Natural killer cell treated with Interleukin-12 subunit alpha and Interleukin-12 subunit beta and Interleukin-15 and Interleukin-18, amount 100 ng/mL, for 72 hours (primary cell): ENCODE data around the gene TERB1. TPM values are rescaled to one million over a fixed set of nuclear protein-coding genes. Genes with fewer than 3 reads are reported as not detected.

Experiments used
- ATAC-seq, 2 donors: fragments of 150-1000 bp; cut with Tn5 transposase in 1 of 2; sonication (Bioruptor Pico), chemical (Tn5 transposase) in 1 of 2; 2 replicates each; pipeline ENCODE4 v1.10.0; 2021
- DNase-seq: peaks from one replicate; pipeline ENCODE4 v3.0.0; 2022; ENCODE audit warnings: low spot score
- H3K27ac Mint-ChIP-seq, 2 donors: 1 replicate in 1 of 2; 2 replicates in 1 of 2; pipeline ENCODE4 v1.8.0; 2022; ENCODE audit warnings: mixed read lengths in 2 of 2, mild to moderate bottlenecking in 1 of 2, moderate library complexity in 1 of 2
- H3K27me3 Mint-ChIP-seq, 2 donors: 1 replicate in 1 of 2; 2 replicates in 1 of 2; pipeline ENCODE4 v1.8.0; 2022; ENCODE audit warnings: mixed read lengths in 2 of 2
- H3K36me3 Mint-ChIP-seq: one replicate; pipeline ENCODE4 v1.8.0; 2022; ENCODE audit warnings: mixed read lengths
- H3K4me1 Mint-ChIP-seq, 2 donors: 1 replicate in 1 of 2; 2 replicates in 1 of 2; pipeline ENCODE4 v1.8.0; 2022; ENCODE audit warnings: low read depth in 2 of 2, mixed read lengths in 2 of 2, mild to moderate bottlenecking in 1 of 2
- H3K4me3 Mint-ChIP-seq: one replicate; pipeline ENCODE4 v1.8.0; 2022; ENCODE audit warnings: mixed read lengths
- H3K9me3 Mint-ChIP-seq: 2 replicates; pipeline ENCODE4 v1.8.0; 2022; ENCODE audit warnings: mixed read lengths
- total RNA-seq, 2 donors: library from RNA; stranded (reverse); gene quantifications; one replicate each; pipeline ENCODE4 v1.2.3, GENCODE V29; 2022

Gene TERB1
- total RNA-seq, 2 donors from 2014 or later = 0.38 to 0.64 TPM

DNA sequence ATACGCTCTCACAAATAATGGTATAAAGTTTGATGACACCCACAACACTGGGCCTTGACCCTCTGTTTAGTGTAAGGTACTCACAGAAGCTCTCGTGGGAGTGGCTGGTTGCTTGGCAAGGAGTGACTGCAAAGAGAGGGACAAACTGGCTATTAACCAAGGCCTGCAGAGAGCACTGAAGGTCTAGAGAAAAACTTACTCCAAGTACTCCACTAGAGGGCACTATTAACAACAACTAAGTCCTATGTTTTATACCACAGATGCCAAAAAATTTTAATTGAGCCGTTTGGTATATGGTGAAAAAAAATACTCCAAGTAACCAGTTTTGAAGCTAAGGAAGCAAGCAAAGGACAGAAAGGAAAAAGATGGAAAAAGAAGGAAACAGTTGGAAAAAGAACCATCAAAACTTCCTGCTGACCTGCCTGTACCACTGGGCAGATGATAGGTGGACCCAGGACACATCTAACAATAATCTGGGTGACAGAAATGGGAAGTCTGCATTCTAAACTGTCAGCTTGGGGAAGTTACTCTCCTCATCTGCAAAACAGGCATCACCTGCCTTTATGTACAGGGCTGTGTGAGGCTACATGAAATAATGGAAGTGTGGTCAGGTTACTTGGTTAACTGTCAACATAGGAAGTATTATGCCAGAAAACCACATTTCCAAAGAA is 73.1 kb downstream of the TERB1 start:
- DNase-seq = no peak
- Mint-ChIP-seq H3K27ac (no peak overlapping the region), H3K36me3 (peaks cover 32% of the 10 kb centered on the region), H3K9me3 (no peaks in the 10 kb centered on the region), H3K27me3 (no peaks in the 10 kb centered on the region), H3K4me3 (no peak overlapping the region), H3K4me1 (peaks cover 10 to 11% of the 10 kb centered on the region in 2 donors)
- ATAC-seq = peak; percentile 59 to 60

DNA sequence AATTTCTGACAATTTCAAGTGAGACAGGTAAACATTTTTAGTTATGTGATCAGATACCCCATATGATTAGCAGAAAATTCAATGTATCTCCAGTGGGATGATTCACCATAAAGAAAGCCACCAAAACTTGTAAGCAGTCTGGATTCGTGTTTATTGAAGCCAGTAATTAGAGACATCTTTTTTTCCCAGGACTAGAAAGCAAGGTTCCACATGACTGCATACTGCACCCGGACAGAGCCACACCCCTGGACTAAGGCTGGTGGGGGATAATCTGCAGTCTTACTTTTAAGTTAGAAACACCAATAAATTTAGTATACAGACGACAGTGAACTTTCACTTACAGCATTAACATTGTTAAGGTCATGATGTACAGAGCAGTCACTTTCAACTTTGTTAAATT is 80.6 kb downstream of the TERB1 start:
- Mint-ChIP-seq H3K27me3 (no peaks in the 10 kb centered on the region), H3K4me3 (no peak overlapping the region), H3K4me1 (peaks cover 0 to 7% of the 10 kb centered on the region in 2 donors), H3K36me3 (peaks cover 14% of the 10 kb centered on the region), H3K27ac (no peak overlapping the region), H3K9me3 (no peaks in the 10 kb centered on the region)
- no peak for ATAC-seq
- DNase-seq = no peak

DNA sequence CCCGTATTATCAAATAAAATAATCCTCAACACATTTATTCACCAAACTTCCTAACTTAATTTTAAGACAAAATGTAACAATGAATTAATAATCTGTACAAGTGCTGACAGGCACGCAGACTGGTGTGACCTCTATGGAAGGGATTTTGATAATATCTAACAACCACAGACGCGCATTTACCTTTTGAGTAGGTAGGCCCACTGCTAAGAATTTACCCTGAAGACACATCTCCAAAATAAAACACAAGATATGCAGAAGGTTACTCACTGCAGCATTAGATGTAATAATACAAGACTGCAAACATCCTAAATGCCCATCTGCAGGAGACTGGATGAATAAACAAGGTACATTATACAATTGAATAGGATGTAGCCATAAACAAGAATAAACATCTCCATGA is 82.1 kb downstream of the TERB1 start:
- Mint-ChIP-seq H3K27ac (no peak overlapping the region), H3K4me3 (no peak overlapping the region), H3K4me1 (peaks cover 0 to 7% of the 10 kb centered on the region in 2 donors), H3K36me3 (peaks cover 10% of the 10 kb centered on the region), H3K27me3 (no peaks in the 10 kb centered on the region), H3K9me3 (no peaks in the 10 kb centered on the region)
- no peak for ATAC-seq
- DNase-seq = no peak

DNA sequence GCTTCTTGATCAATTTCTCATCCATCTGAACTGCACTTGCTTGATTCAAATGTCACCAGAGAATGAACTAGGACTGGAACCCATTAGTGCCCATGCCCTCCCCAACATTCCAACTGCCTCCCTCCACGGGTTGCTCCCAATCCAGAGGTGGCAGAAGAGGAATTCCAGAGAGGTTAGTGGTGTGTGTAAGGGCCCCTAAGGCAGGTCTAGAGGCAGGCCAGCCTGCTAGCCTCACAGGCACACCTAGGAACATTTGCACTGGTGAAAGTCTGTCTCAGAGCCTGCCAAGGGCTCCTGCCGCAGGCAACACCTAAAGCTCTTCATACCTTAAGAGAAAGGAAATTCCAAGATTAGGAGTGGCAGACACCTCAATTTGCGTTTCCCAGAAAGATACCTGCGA is 83.6 kb downstream of the TERB1 start:
- no peak overlapping the region for H3K4me3 Mint-ChIP-seq
- H3K36me3 Mint-ChIP-seq = no peaks in the 10 kb centered on the region
- DNase-seq = no peak
- H3K9me3 Mint-ChIP-seq = no peaks in the 10 kb centered on the region
- ATAC-seq = no peak
- no peak overlapping the region for H3K27ac Mint-ChIP-seq
- no peaks in the 10 kb centered on the region for H3K27me3 Mint-ChIP-seq
- H3K4me1 Mint-ChIP-seq = peaks cover 0 to 3% of the 10 kb centered on the region in 2 donors

DNA sequence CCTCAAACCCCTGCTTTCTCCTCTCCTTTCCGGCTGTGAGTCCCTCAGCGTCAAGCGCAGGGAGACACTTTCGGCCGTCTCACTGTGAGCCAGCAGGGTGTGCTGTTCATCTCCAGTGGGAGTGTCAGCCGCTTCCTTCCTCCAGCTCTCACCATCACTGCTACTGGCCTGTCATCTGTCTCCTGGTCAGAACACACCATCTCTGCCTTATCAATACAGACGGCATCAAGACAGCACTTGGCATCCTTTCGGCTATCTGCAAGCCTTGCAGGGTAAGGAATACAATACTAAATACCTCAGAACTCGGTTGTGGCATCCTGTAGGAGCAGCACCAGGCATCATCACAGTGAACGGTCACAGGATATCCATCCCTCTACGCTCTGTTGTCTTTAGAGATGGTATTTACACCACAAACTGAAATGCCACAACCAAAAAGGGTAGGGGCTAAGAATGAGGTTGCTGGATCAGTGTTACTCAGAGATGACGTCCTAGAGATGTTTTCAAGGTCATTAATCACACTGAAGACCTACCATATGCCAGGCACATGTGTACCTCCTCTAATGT is 84.2 kb downstream of the TERB1 start:
- Mint-ChIP-seq H3K4me1 (peaks cover 0 to 3% of the 10 kb centered on the region in 2 donors), H3K4me3 (no peak overlapping the region), H3K36me3 (no peaks in the 10 kb centered on the region), H3K27me3 (peaks cover 0 to 5% of the 10 kb centered on the region in 2 donors), H3K9me3 (no peaks in the 10 kb centered on the region), H3K27ac (no peak overlapping the region)
- DNase-seq (no peak), ATAC-seq (no peak)

DNA sequence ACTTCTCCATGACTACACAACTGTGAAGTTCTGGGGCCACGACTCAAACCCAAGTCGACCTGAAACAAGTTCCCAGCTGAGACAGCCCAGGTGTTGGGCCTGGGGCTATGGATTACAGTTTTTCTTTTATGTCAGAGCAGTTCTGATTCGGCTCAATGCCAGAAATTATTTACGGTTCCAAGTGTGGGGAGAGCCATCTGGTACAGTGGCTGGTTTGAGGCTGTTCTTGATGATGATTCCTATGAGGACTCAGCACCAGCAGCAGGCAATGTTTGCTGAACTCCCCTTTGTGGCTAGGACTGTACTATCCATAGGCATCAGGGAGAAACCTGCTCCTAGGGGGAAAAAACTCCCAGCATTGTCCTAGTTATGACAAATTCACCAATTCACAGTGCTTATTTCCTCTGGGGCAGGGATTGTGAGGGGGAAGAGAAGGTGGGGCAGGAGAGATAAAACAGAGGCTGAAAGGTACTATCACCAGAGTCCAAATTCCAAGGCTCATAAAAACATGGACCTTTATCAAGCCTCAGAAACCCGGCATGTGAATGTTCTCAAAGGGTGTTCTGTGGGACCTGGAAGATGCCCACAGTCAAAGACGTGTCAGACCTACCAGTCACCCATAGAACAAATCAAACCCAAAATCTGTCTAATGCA is 86.6 kb downstream of the TERB1 start:
- DNase-seq (no peak), ATAC-seq (no peak)
- no peak overlapping the region for H3K4me3 Mint-ChIP-seq
- H3K4me1 Mint-ChIP-seq = peaks cover 0 to 3% of the 10 kb centered on the region in 2 donors
- H3K9me3 Mint-ChIP-seq = no peaks in the 10 kb centered on the region
- peaks cover 0 to 9% of the 10 kb centered on the region in 2 donors for H3K27me3 Mint-ChIP-seq
- no peaks in the 10 kb centered on the region for H3K36me3 Mint-ChIP-seq
- no peak overlapping the region for H3K27ac Mint-ChIP-seq

DNA sequence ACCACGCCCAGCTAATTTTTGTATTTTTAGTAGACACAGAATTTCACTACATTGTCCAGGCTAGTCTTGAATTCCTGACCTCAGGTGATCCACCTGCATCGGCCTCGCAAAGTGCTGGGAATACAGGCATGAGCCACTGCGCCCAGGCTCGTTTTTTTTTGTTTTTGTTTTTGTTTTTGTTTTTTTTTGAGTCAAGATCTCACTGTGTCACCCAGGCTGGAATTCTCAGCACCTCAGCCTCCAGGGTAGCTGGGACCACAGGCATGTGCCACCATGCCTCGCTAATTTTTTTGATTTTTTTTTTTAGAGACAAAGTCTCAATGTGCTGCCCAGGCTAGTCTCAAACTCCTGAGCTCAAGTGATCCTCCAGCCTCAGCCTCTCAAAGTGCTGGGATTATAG is 87.3 kb downstream of the TERB1 start:
- ATAC-seq = no peak
- Mint-ChIP-seq H3K9me3 (no peaks in the 10 kb centered on the region), H3K27me3 (peaks cover 0 to 11% of the 10 kb centered on the region in 2 donors), H3K4me3 (no peak overlapping the region), H3K36me3 (no peaks in the 10 kb centered on the region), H3K27ac (no peak overlapping the region), H3K4me1 (peaks cover 0 to 3% of the 10 kb centered on the region in 2 donors)
- DNase-seq = no peak

DNA sequence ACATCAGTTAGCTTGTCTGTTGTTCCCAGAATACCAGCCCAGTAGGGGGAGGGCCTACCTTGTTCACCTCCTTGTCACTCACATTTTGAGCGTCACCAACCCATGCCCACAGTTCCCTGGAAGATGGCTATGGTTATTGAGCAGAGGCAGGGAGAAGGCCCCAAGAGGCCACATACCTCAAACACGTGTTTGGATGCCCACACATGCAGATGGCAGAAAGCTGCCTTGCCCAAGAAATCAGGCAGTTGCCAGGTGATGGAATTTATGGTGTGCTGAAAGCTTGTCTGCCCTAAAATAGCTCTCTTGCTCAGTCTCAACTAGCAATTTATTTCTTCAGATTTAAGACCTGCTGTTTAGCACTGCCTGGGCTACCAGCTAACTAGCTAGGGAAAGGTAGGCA is 88.3 kb downstream of the TERB1 start:
- Mint-ChIP-seq H3K27me3 (peaks cover 0 to 16% of the 10 kb centered on the region in 2 donors), H3K27ac (no peak overlapping the region), H3K36me3 (no peaks in the 10 kb centered on the region), H3K9me3 (no peaks in the 10 kb centered on the region), H3K4me3 (no peak overlapping the region), H3K4me1 (peaks cover 0 to 3% of the 10 kb centered on the region in 2 donors)
- ATAC-seq (no peak), DNase-seq (no peak)

DNA sequence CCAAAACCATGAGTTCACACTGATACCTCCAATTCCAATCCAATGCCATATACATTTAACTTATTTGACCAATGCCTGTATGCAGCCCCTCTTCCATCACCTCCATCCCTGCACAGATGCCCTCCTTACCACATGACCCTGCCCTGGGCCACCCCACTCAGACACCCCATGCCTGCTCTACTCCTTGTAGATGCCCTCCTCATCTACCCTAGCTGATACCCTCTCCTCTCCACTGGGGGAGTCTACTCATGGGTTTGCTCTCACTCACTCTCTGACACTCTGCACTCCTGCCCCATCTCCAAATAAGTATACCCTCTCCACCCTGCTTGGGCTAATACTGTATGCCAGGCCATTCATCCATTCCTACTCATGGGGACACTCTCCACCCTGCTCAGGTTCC is 88.9 kb downstream of the TERB1 start:
- Mint-ChIP-seq H3K4me3 (no peak overlapping the region), H3K36me3 (no peaks in the 10 kb centered on the region), H3K27ac (no peak overlapping the region), H3K27me3 (peaks cover 0 to 18% of the 10 kb centered on the region in 2 donors), H3K4me1 (peaks cover 0 to 3% of the 10 kb centered on the region in 2 donors), H3K9me3 (no peaks in the 10 kb centered on the region)
- DNase-seq = no peak
- peak; percentile 41 to 55 for ATAC-seq

DNA sequence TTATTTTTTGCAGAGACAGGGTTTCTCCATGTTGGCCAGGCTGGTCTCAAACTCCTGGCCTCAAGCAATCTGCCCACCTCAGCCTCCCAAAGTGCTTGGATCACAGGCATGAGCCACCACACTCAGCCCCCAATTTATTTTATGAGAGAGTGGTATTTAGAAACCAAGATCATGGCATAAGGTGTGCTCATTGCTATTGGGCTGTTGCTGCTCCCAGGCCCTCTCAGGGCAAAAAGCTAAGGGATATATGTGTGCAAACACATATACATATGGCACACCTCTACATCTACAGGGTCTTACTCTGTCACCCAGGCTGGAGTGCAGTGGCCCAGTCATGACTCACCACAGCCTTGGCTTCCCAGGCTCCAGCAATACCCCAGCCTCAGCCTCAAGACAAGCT is 89.8 kb downstream of the TERB1 start:
- H3K9me3 Mint-ChIP-seq = no peaks in the 10 kb centered on the region
- H3K36me3 Mint-ChIP-seq = no peaks in the 10 kb centered on the region
- peaks cover 0 to 21% of the 10 kb centered on the region in 2 donors for H3K27me3 Mint-ChIP-seq
- DNase-seq = no peak
- H3K27ac Mint-ChIP-seq = no peak overlapping the region
- no peaks in the 10 kb centered on the region for H3K4me1 Mint-ChIP-seq
- ATAC-seq = peak in 1 of 2 donors; percentile 48
- H3K4me3 Mint-ChIP-seq = no peak overlapping the region

DNA sequence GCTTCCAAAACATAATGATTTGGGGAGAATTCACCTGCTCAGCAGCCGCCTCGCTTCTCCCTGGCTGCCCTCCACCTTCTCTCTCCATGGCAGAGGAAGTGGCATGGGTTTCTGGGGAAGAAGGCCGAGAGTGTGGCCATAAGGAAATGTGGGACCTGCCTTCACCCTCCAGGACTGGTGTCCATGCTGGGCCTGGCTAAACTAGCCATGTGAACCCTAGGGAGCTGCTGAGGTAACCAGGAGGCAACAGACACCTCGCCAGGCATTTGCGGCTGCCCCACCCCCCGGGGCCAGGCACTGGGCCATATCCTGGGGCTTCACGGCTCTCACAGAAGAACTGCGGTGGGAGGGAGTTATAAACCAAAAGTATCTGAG is 94.9 kb downstream of the TERB1 start:
- H3K27ac Mint-ChIP-seq = no peak overlapping the region
- no peaks in the 10 kb centered on the region for H3K9me3 Mint-ChIP-seq
- no peaks in the 10 kb centered on the region for H3K36me3 Mint-ChIP-seq

DNA sequence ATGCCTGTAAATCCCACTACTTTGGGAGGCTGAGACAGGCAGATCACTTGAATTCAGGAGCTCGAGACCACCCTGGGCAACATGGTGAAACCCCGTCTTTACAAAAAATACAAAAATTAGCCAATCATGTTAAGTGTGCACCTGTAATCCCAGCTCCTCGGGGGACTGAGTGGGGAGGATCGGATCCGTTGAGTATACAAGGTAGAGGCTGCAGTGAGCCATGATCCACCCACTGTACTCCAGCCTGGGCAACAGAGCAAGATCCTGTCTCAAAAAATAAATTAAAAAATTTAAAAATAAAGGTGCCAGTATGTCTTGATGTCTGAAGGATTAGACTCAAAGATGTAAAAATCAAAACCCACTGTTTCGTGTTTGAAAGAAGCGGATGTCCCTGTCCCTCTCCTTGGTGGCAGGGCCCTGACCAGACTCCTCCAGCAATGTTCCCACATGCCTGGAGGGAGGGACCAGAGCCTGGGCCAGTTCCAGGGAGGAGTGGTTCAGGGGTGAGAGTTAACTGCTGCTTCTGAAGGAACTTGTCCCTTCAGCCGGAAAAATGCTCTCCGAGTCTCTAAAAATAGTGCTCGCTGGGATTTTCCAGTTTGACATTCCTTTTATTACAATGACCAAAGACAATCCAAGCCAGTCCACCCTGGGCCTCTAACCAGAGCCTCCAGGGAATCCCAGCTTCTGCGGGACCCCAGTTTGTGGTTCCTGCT is 95.4 kb downstream of the TERB1 start:
- H3K4me3 Mint-ChIP-seq = no peak overlapping the region
- ATAC-seq (no peak), DNase-seq (peak; percentile 13)

More for the DNA sequence above, 94.9 kb downstream of the TERB1 start:
- ATAC-seq (no peak), DNase-seq (peak; percentile 13)
- Mint-ChIP-seq H3K27me3 (peaks cover 0 to 16% of the 10 kb centered on the region in 2 donors), H3K4me3 (no peak overlapping the region), H3K4me1 (no peaks in the 10 kb centered on the region)

More for the DNA sequence above, 95.4 kb downstream of the TERB1 start:
- H3K27ac Mint-ChIP-seq = no peak overlapping the region
- H3K9me3 Mint-ChIP-seq = no peaks in the 10 kb centered on the region
- H3K36me3 Mint-ChIP-seq = no peaks in the 10 kb centered on the region
- peaks cover 0 to under 1% of the 10 kb centered on the region in 2 donors for H3K4me1 Mint-ChIP-seq
- H3K27me3 Mint-ChIP-seq = peaks cover 0 to 16% of the 10 kb centered on the region in 2 donors
